Lung (tissue), 12 donors: ENCODE measurements around the gene NGDN. TPM values are rescaled to one million over a fixed set of nuclear protein-coding genes. Genes with fewer than 3 reads are reported as not detected.

Experiments used
- ATAC-seq: fragments of 200-7000 bp; cut with Tn5 transposase; one replicate; pipeline ENCODE4 v1.9.1; 2020; ENCODE audit warnings: moderate number of reproducible peaks; ENCODE audit not compliant: insufficient read depth, low FRiP score
- DNase-seq, 3 donors: peaks; one replicate each; pipeline ENCODE4 v3.0.0-alpha.2; 2013 to 2017
- H3K27ac ChIP-seq, 2 donors: one replicate each; pipeline ENCODE4 v1.5.1; 2013; ENCODE audit warnings: mild to moderate bottlenecking in 2 of 2, moderate library complexity in 2 of 2, control low read depth in 1 of 2, inconsistent platforms in 1 of 2, low read depth in 1 of 2, low read length in 1 of 2
- H3K27me3 ChIP-seq, 3 donors: one replicate each; pipeline ENCODE4 v1.5.1; 2013; ENCODE audit warnings: low read length in 2 of 3; ENCODE audit not compliant: control insufficient read depth in 3 of 3, insufficient read depth in 3 of 3
- H3K36me3 ChIP-seq, 4 donors: one replicate each; pipeline ENCODE4 v1.5.1; 2013; ENCODE audit warnings: low read length in 4 of 4, mild to moderate bottlenecking in 1 of 4, moderate library complexity in 1 of 4; ENCODE audit not compliant: control insufficient read depth in 4 of 4, insufficient read depth in 4 of 4
- H3K4me1 ChIP-seq, 5 donors: one replicate each; pipeline ENCODE4 v1.5.1; 2013; ENCODE audit warnings: low read length in 5 of 5, mild to moderate bottlenecking in 2 of 5, moderate library complexity in 1 of 5; ENCODE audit not compliant: control insufficient read depth in 5 of 5, insufficient read depth in 5 of 5
- H3K4me3 ChIP-seq: one replicate; pipeline ENCODE4 v1.5.1; 2013; ENCODE audit warnings: mild to moderate bottlenecking, control low read depth, moderate library complexity
- H3K9ac ChIP-seq, 2 donors: one replicate each; pipeline ENCODE4 v1.5.1; 2013; ENCODE audit warnings: low read length in 2 of 2, control low read depth in 1 of 2; ENCODE audit not compliant: insufficient read depth in 1 of 2
- H3K9me3 ChIP-seq, 4 donors: one replicate each; pipeline ENCODE4 v1.5.1; 2013; ENCODE audit warnings: low read length in 3 of 4, mild to moderate bottlenecking in 1 of 4, moderate library complexity in 1 of 4; ENCODE audit not compliant: control insufficient read depth in 4 of 4, insufficient read depth in 3 of 4
- CTCF ChIP-seq: IDR thresholded peaks from 2 replicates; pipeline ENCODE4 v1.5.1; 2012; ENCODE audit warnings: mild to moderate bottlenecking; ENCODE audit errors: control extremely low read depth, extremely low read depth
- WGBS, 2 donors: extraction: QIAGEN DNeasy Blood & Tissue Kit; methylation state at CpG; one replicate each; pipeline ENCODE4 v1.1.7; 2013; 5-methylcytosine and 5-hydroxymethylcytosine counted together
- polyA plus RNA-seq, 2 donors: library from polyadenylated mRNA; stranded (reverse); fragments of 200-250 nt; gene quantifications; one replicate each; pipeline ENCODE4 v1.2.1, GENCODE V29; 2013
- total RNA-seq, 2 donors: library from RNA; depleted of rRNA in 1 of 2; stranded (reverse); fragments of >200 nt in 1 of 2; gene quantifications; one replicate each; pipeline ENCODE4 v1.2.1, GENCODE V29; 2014 to 2021
- donor health status: control.
- donor health status: control.
- donor health status: Bipolar disorder and iron deficiency.
- donor health status: healthy.
- donor health status: DM: yes; HTN: yes; CAD: no.

NGDN gene
- total and polyA plus RNA-seq, 4 donors = 31.6 to 52.4 (median 44.7) TPM

DNA sequence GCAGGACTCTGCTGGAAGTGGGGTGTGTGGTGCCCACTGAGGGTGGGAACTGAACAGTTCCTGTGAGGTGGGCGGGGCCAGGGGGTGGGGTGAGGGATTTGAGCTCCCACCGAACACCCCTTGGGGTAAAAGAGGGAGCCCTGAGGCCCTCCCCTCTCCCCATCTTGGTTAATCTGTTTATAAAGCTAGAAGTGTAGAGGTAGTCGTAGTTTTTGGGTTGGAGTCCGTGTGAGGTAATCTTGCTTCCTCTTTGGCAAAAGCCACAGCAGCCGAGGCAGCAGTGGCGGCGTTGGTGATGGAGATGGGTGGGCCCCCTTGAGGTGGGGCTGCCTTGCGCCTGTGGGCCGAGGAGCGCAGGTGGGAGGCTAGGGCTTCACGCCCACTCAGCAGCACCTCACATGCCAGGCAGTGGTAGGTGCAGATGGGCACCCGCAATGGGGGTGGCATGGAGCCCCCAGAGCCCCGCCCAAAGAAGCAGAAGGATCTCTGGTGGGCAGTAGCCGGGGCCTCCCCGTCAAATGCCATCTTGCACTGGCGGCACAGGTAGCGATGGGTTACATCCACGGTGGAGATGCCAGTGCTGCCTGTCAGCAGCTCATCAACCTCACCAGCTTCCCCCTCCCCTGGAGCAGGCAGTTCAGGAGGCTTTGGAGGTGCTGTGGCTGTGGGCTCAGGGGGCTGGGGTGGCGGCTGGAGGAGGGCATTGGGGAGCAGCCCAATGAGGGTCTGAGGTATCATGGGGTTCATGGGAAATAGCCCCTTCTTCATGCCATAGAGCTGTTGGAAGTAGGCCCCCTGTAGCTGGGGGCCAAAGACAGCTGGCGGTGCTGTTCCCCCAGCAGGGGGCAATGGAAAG is 52.5 kb downstream of the NGDN start:
- Histone ChIP-seq H3K9me3 (no peaks in the 10 kb centered on the region), H3K9ac (no peak overlapping the region), H3K4me3 (no peak overlapping the region), H3K36me3 (peaks cover 0 to 4% (median 0%) of the 10 kb centered on the region in 4 donors), H3K27me3 (no peaks in the 10 kb centered on the region), H3K4me1 (no peaks in the 10 kb centered on the region), H3K27ac (no peak overlapping the region)
- TF ChIP-seq CTCF = no peak
- DNase-seq (no peak), ATAC-seq (no peak)
- WGBS, 2 donors = 67 to 78% methylated on average over 18 to 20 of the region's 20 CpGs

DNA sequence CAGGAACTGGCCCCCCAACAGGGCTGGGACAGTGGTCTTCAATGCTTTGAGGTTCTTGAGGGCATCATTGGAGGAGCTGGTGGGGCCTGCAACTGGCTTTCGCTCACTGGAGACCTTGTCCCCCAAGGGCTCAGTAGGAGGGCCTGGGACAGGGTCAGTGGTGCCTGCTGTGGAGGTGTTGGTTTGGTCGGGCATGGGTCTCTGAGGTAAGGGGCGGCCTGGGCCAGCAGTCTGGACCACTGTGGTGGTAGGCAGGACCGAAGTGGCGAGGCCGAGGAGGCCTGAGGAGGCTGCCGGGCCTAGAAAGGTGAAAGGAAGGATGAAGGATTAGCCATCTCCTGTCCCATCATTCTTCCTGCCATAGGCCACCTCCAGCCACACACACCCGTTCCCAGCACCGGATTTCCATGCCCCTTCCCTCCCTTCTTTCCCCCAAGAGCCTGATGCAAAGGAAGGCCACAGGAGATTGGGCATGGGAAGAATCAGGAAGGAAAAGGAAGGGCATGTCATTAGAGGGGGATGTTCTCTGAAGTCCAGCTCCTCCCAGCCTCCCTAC is 53.2 kb downstream of the NGDN start:
- Histone ChIP-seq H3K27me3 (no peaks in the 10 kb centered on the region), H3K9me3 (no peaks in the 10 kb centered on the region), H3K36me3 (peaks cover 0 to 4% (median 0%) of the 10 kb centered on the region in 4 donors), H3K9ac (no peak overlapping the region), H3K27ac (no peak overlapping the region), H3K4me3 (no peak overlapping the region), H3K4me1 (no peaks in the 10 kb centered on the region)
- no peak for TF ChIP-seq CTCF
- no peak for DNase-seq
- no peak for ATAC-seq
- 87 to 92% methylated on average over 9 of the region's 9 CpGs for WGBS, 2 donors

DNA sequence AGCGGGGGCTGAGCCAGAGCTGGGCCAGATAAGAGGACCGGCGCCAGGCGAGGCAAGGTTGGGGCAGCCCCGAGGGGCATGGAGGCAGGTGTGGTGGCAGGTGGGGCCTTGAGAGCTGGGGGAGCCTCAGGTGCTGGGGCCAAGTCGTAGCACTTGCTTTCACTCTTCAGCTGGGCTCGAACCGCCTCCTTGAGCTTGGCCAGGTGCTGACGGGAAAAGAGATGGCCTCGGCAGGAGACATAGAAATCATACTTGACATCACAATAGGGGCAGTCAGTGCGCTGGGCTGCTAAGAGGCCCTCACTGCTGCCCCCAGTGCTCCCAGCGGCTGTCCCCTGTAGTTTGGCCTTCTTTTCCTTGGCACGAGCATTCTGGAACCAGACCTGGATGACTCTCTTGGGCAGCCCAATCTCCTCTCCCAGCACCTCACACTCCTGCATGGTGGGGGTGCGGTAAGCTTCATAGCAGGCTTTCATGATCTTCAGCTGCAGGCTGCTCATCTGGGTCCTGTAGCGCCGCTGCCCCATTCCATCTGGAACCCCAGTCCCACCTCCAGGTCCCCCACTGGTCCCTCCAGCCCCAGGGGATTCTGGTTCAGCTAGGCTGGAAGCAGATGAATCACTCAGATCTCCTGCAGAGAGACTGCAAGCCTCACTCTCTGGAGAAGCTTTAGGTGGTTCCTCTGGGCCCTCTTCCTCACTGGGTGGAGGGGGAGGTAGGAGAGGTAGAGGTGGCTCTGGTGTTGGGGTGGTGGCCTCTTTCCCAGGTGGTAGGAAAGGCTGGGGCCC is 53.9 kb downstream of the NGDN start:
- Histone ChIP-seq H3K4me3 (no peak overlapping the region), H3K27me3 (no peaks in the 10 kb centered on the region), H3K4me1 (no peaks in the 10 kb centered on the region), H3K9me3 (no peaks in the 10 kb centered on the region), H3K27ac (no peak overlapping the region), H3K9ac (no peak overlapping the region), H3K36me3 (peaks cover 0 to 4% (median 0%) of the 10 kb centered on the region in 4 donors)
- no peak for ATAC-seq
- TF ChIP-seq CTCF = no peak
- WGBS, 2 donors = 94 to 97% methylated on average over 14 to 16 of the region's 16 CpGs
- DNase-seq = no peak
